OCI-LY1 (cell line): Measurements from ENCODE around the gene TXNRD1.
"Not testable (repeated sequence)": the region's sequence is repeated elsewhere in the genome, so short reads cannot be mapped to it uniquely, and the experiment has no call there.

Experiments used
- H2AFZ ChIP-seq: fragments of 200-600 bp; sonication (generic), shearing (Covaris generic); 2 replicates; pipeline ENCODE4 v1.6.0; 2014; ENCODE audit warnings: antibody characterized with exemption, mild to moderate bottlenecking, low read length
- H3F3A ChIP-seq: fragments of 200-600 bp; sonication (generic), shearing (Covaris generic); 2 replicates; pipeline ENCODE4 v1.6.0; 2014; ENCODE audit warnings: mild to moderate bottlenecking, antibody characterized with exemption, low read length, moderate library complexity; ENCODE audit not compliant: insufficient read depth
- H3K27ac ChIP-seq: fragments of 200-600 bp; sonication (generic); 2 replicates; pipeline ENCODE4 v1.5.1; 2014; ENCODE audit warnings: low read length, mixed run types, mild to moderate bottlenecking, low read depth; ENCODE audit not compliant: poor library complexity, severe bottlenecking
- H3K27me3 ChIP-seq: fragments of 200-600 bp; sonication (generic); 2 replicates; pipeline ENCODE4 v1.6.0; 2014; ENCODE audit warnings: antibody characterized with exemption, mild to moderate bottlenecking, low read length, moderate library complexity; ENCODE audit not compliant: insufficient read depth
- H3K36me3 ChIP-seq: fragments of 200-600 bp; sonication (generic); 2 replicates; pipeline ENCODE4 v1.6.1; 2014; ENCODE audit warnings: mild to moderate bottlenecking, antibody characterized with exemption, low read length, moderate library complexity, mixed read lengths; ENCODE audit not compliant: insufficient read depth
- H3K4me1 ChIP-seq: fragments of 200-600 bp; sonication (generic); 2 replicates; pipeline ENCODE4 v1.5.1; 2014; ENCODE audit warnings: mild to moderate bottlenecking, low read length, moderate library complexity; ENCODE audit not compliant: insufficient read depth, severe bottlenecking
- H3K4me2 ChIP-seq: fragments of 200-600 bp; sonication (generic), shearing (Covaris generic); 2 replicates; pipeline ENCODE4 v1.6.1; 2014; ENCODE audit warnings: low read length
- H3K4me3 ChIP-seq: fragments of 200-600 bp; sonication (generic); 2 replicates; pipeline ENCODE4 v1.5.1; 2014; ENCODE audit warnings: low read length, low read depth, mild to moderate bottlenecking, mixed read lengths; ENCODE audit not compliant: poor library complexity, severe bottlenecking
- H3K79me2 ChIP-seq: fragments of 200-600 bp; shearing (Covaris generic); 2 replicates; pipeline ENCODE4 v1.6.1; 2016; ENCODE audit warnings: mixed run types, low read length, mixed read lengths; ENCODE audit not compliant: insufficient read depth
- H3K9ac ChIP-seq: fragments of 200-600 bp; sonication (generic), shearing (Covaris generic); 2 replicates; pipeline ENCODE4 v1.6.1; 2014; ENCODE audit warnings: mild to moderate bottlenecking, low read length, mixed read lengths
- H3K9me2 ChIP-seq: fragments of 200-600 bp; sonication (generic), shearing (Covaris generic); 2 replicates; pipeline ENCODE4 v1.6.1; 2014; ENCODE audit warnings: low read depth, mild to moderate bottlenecking, low read length, mixed read lengths
- H3K9me3 ChIP-seq: fragments of 200-600 bp; shearing (Covaris generic); 2 replicates; pipeline ENCODE4 v1.6.1; 2014; ENCODE audit warnings: low read length, mixed read lengths
- H4K20me1 ChIP-seq: fragments of 200-600 bp; sonication (generic), shearing (Covaris generic); 2 replicates; pipeline ENCODE4 v1.6.0; 2016; ENCODE audit warnings: mild to moderate bottlenecking, low read length; ENCODE audit not compliant: insufficient read depth
- CTCF ChIP-seq: fragments of 200-600 bp; sonication (generic), shearing (Covaris generic); IDR thresholded peaks from 2 replicates; pipeline ENCODE4 v1.5.1; 2017; ENCODE audit warnings: mild to moderate bottlenecking, antibody characterized with exemption, low read length, moderate library complexity, mixed read lengths
- EZH2 ChIP-seq: fragments of 200-600 bp; sonication (generic), shearing (Covaris generic); IDR thresholded peaks from 2 replicates; pipeline ENCODE4 v1.8.0; 2017; ENCODE audit warnings: borderline replicate concordance, mixed run types, mild to moderate bottlenecking, antibody characterized with exemption, low read length, moderate library complexity, mixed read lengths

Gene TXNRD1

DNA sequence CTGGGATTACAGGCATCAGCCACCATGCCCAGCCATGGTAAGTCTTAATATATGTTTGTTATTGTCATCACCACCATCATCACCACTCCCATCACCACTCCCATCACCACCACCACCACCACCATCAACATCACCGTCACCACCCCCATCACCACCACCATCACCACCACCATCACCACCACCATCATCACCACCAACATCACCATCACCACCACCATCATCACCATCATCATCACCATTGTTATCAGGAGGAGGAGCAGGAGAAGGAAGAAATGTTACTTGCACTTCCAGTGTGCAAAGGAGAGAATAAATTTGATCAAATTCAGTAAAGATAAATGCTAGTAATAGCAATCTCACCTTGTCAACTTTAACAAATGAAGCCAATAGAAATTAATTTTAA lies 169.9 kb downstream of the TXNRD1 start:
- H3K4me1 ChIP-seq = peaks cover 8% of the 10 kb centered on the region
- TF ChIP-seq EZH2 (no peak), CTCF (no peak)
- H3K9me3 ChIP-seq = no peaks in the 10 kb centered on the region
- no peak overlapping the region for H3K4me3 ChIP-seq
- no peak overlapping the region for H3K9ac ChIP-seq
- H3K36me3 ChIP-seq = no peaks in the 10 kb centered on the region
- no peak overlapping the region for H3K27ac ChIP-seq
- H3K79me2 ChIP-seq = no peaks in the 10 kb centered on the region
- no peaks in the 10 kb centered on the region for H3K9me2 ChIP-seq
- no peaks in the 10 kb centered on the region for H4K20me1 ChIP-seq
- no peak overlapping the region for H3K4me2 ChIP-seq
- H3K27me3 ChIP-seq = no peaks in the 10 kb centered on the region
- no peak overlapping the region for H2AFZ ChIP-seq
- H3F3A ChIP-seq = no peaks in the 10 kb centered on the region

- Histone ChIP-seq H3F3A (no peaks in the 10 kb centered on the region), H3K79me2 (no peaks in the 10 kb centered on the region), H3K4me3 (no peak overlapping the region), H3K27ac (no peak overlapping the region), H3K27me3 (no peaks in the 10 kb centered on the region), H4K20me1 (no peaks in the 10 kb centered on the region), H2AFZ (no peak overlapping the region), H3K4me2 (no peak overlapping the region), H3K9me2 (no peaks in the 10 kb centered on the region), H3K9ac (no peak overlapping the region), H3K9me3 (no peaks in the 10 kb centered on the region), H3K36me3 (no peaks in the 10 kb centered on the region), H3K4me1 (peaks cover 8% of the 10 kb centered on the region)
- TF ChIP-seq CTCF (no peak), EZH2 (no peak)
Observed at GRCh38 chr12:104386461-104386860, 170.9 kb downstream of the TXNRD1 start.

GRCh38 chr12:104387190-104387589 lies 171.6 kb downstream of the TXNRD1 start:
- Histone ChIP-seq H3K4me3 (no peak overlapping the region), H3K4me2 (no peak overlapping the region), H3K9me2 (no peaks in the 10 kb centered on the region), H3K27ac (no peak overlapping the region), H3F3A (no peaks in the 10 kb centered on the region), H3K4me1 (peaks cover 2% of the 10 kb centered on the region), H4K20me1 (no peaks in the 10 kb centered on the region), H3K9me3 (no peaks in the 10 kb centered on the region), H3K27me3 (no peaks in the 10 kb centered on the region), H3K79me2 (no peaks in the 10 kb centered on the region), H2AFZ (no peak overlapping the region), H3K9ac (no peak overlapping the region), H3K36me3 (no peaks in the 10 kb centered on the region)
- TF ChIP-seq CTCF = no peak
- TF ChIP-seq EZH2 = no peak

DNA sequence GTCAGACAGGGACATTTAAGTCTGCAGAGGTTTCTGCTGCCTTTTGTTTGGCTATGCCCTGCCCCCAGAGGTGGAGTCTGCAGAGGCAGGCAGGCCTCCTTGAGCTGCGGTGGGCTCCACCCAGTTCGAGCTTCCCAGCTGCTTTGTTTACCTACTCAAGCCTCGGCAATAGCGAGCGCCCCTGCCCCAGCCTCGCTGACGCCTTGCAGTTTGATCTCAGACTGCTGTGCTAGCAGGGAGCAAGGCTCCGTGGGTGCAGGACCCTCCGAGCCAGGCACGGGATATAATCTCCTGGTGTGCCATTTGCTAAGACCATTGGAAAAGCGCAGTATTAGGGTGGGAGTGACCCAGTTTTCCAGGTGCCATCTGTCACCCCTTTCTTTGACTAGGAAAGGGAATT lies 178.5 kb downstream of the TXNRD1 start:
- H3K79me2 ChIP-seq, H3K4me1 ChIP-seq, H3K27me3 ChIP-seq, H2AFZ ChIP-seq, H3K4me3 ChIP-seq, H4K20me1 ChIP-seq, H3F3A ChIP-seq, H3K9ac ChIP-seq, H3K9me2 ChIP-seq, H3K36me3 ChIP-seq, H3K9me3 ChIP-seq, H3K27ac ChIP-seq, H3K4me2 ChIP-seq: not testable (repeated sequence)
